Adrenal gland (tissue), 5 donors: Measurements from ENCODE around the gene DAG1.

Source experiments
- CTCF ChIP-seq, 6 experiments: fragments of 450-650 bp in 4 of 6; fragments of 200-600 bp in 2 of 6; sonication (generic) in 1 of 6; IDR thresholded peaks; 1 replicate in 5 of 6; 2 replicates in 1 of 6; pipeline versions ENCODE4 v1.5.1 to v1.8.0; 2016 to 2021; ENCODE audit warnings: antibody characterized with exemption in 6 of 6, mild to moderate bottlenecking in 2 of 6, moderate library complexity in 1 of 6
- POLR2A ChIP-seq, 2 donors: fragments of 450-650 bp; IDR thresholded peaks; one replicate each; pipeline ENCODE4 v1.6.1; 2017; ENCODE audit warnings: antibody characterized with exemption in 2 of 2, mild to moderate bottlenecking in 2 of 2, moderate library complexity in 1 of 2
- donor health status: DM: no; HTN: no; CAD: no.

- TF ChIP-seq CTCF (IDR thresholded peaks at IDR 0.05) (no peak), POLR2A (IDR thresholded peaks at IDR 0.05) (no peak)
Observed at GRCh38 chr3:49501842-49502241, 31.8 kb downstream of the DAG1 start.
